A549 (cell line): ENCODE measurements around the gene PITPNC1.

Source experiments
- CHD2 ChIP-seq: fragments of 150-350 bp; IDR thresholded peaks from 2 replicates; pipeline ENCODE4 v1.6.1; 2014; ENCODE audit warnings: low read length; ENCODE audit not compliant: partially characterized antibody
- CTCF ChIP-seq: fragments of >200 bp; sonication (Bioruptor Twin); formaldehyde crosslinking; IDR thresholded peaks from 3 replicates; pipeline ENCODE4 v1.5.1; 2016
- POLR2A ChIP-seq: IDR thresholded peaks from 2 replicates; pipeline ENCODE4 v1.6.1; 2012; ENCODE audit warnings: mild to moderate bottlenecking, low read length
- RCOR1 ChIP-seq: fragments of 150-350 bp; IDR thresholded peaks from 2 replicates; pipeline ENCODE4 v1.6.1; 2014; ENCODE audit warnings: antibody characterized with exemption, low read length, low read depth
- ZSCAN20 ChIP-seq: fragments of 250-450 bp; sonication (Bioruptor Pico); IDR thresholded peaks from 2 replicates; pipeline ENCODE4 v1.8.0; 2022; ENCODE audit warnings: mild to moderate bottlenecking, moderate library complexity

- no peak for TF ChIP-seq RCOR1
- TF ChIP-seq POLR2A, result no peak
- no peak for TF ChIP-seq CHD2
- TF ChIP-seq ZSCAN20 (CRISPR knock-in tag), result no peak
- no peak for TF ChIP-seq CTCF
These were observed 119.2 kb downstream of the PITPNC1 start for GRCh38 chr17:67496286-67496685.
